HUES48 (cell line): ENCODE measurements around the gene CCDC59.

Experiments used
- H3K27ac ChIP-seq: one replicate; pipeline ENCODE4 v1.7.0; 2013; ENCODE audit warnings: low read depth, low read length, inconsistent platforms
- H3K27me3 ChIP-seq: 2 replicates; pipeline ENCODE4 v1.6.1; 2013; ENCODE audit warnings: mild to moderate bottlenecking, low read length; ENCODE audit not compliant: control insufficient read depth, insufficient read depth
- H3K36me3 ChIP-seq: 2 replicates; pipeline ENCODE4 v1.6.1; 2013; ENCODE audit warnings: low read length; ENCODE audit not compliant: control insufficient read depth, insufficient read depth
- H3K4me1 ChIP-seq: 2 replicates; pipeline ENCODE4 v1.6.1; 2013; ENCODE audit warnings: mild to moderate bottlenecking, low read length; ENCODE audit not compliant: control insufficient read depth, insufficient read depth
- H3K4me3 ChIP-seq: 2 replicates; pipeline ENCODE4 v1.5.1; 2013; ENCODE audit warnings: mild to moderate bottlenecking, low read depth, low read length
- H3K9ac ChIP-seq: 2 replicates; pipeline ENCODE4 v1.6.1; 2013; ENCODE audit warnings: mild to moderate bottlenecking, low read depth, low read length, moderate library complexity
- H3K9me3 ChIP-seq: 2 replicates; pipeline ENCODE4 v1.6.1; 2013; ENCODE audit warnings: low read length; ENCODE audit not compliant: control insufficient read depth, insufficient read depth

Gene CCDC59

DNA sequence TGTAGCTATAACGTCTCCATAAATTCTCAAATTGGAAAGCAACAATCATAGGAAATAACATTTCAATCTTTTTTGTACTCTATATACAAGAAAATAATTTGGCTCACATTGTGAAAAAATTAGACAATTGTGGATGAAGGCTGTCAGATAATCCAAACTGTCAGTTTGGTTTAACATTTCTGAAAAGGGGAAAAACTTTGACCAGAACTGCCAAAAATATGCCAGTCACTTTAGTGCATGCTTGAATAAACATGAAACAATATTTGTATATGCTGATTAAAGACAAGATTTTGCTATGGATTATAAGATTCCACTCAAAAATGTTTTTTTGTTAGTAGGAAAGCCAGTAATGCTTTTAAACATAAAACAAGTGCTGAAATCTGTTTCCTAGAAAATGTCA is 38.9 kb downstream of the CCDC59 start:
- Histone ChIP-seq H3K9me3 (no peaks in the 10 kb centered on the region), H3K27ac (no peak overlapping the region), H3K36me3 (no peaks in the 10 kb centered on the region)

GRCh38 chr12:82314406-82314892 is 43.7 kb downstream of the CCDC59 start:
- H3K36me3 ChIP-seq = no peaks in the 10 kb centered on the region
- H3K27me3 ChIP-seq = no peaks in the 10 kb centered on the region
- peak overlapping the region; percentile 37; the same call in 1 of the 2 replicates for H3K9ac ChIP-seq
- H3K4me3 ChIP-seq = peak overlapping the region; percentile 53
- H3K9me3 ChIP-seq = no peaks in the 10 kb centered on the region
- no peaks in the 10 kb centered on the region; the same call in 1 of the 2 replicates for H3K4me1 ChIP-seq
- no peak overlapping the region for H3K27ac ChIP-seq

More for the DNA sequence above, 38.9 kb downstream of the CCDC59 start:
- no peaks in the 10 kb centered on the region; the same call in 1 of the 2 replicates for H3K4me1 ChIP-seq
- no peak overlapping the region for H3K9ac ChIP-seq
- no peaks in the 10 kb centered on the region for H3K27me3 ChIP-seq
- H3K4me3 ChIP-seq = no peak overlapping the region
